ENCODE measurements around the gene SORCS1.

GRCh38 chr10:106780632-106781031, 383.9 kb downstream of the SORCS1 start:
- TF ChIP-seq, protein P1, sequence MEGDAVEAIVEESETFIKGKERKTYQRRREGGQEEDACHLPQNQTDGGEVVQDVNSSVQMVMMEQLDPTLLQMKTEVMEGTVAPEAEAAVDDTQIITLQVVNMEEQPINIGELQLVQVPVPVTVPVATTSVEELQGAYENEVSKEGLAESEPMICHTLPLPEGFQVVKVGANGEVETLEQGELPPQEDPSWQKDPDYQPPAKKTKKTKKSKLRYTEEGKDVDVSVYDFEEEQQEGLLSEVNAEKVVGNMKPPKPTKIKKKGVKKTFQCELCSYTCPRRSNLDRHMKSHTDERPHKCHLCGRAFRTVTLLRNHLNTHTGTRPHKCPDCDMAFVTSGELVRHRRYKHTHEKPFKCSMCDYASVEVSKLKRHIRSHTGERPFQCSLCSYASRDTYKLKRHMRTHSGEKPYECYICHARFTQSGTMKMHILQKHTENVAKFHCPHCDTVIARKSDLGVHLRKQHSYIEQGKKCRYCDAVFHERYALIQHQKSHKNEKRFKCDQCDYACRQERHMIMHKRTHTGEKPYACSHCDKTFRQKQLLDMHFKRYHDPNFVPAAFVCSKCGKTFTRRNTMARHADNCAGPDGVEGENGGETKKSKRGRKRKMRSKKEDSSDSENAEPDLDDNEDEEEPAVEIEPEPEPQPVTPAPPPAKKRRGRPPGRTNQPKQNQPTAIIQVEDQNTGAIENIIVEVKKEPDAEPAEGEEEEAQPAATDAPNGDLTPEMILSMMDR (IDR thresholded peaks at IDR 0.05): no peak
- no peak for TF ChIP-seq EZH2phosphoT487 (IDR thresholded peaks at IDR 0.05)

Measured in neural progenitor cell (in vitro differentiated cells).